DMS53 treated with DMSO at 0.1 percent for 48 hours (cell line): Measurements from ENCODE around the gene GABRQ.
"Not testable (repeated sequence)": the region's sequence is repeated elsewhere in the genome, so short reads cannot be mapped to it uniquely, and the experiment has no call there.

Experiments used
- DNase-seq: peaks from one replicate; lab custom pipeline; 2025; ENCODE audit not compliant: unreplicated experiment; lab: John Stamatoyannopoulos, UW

GABRQ gene

DNA sequence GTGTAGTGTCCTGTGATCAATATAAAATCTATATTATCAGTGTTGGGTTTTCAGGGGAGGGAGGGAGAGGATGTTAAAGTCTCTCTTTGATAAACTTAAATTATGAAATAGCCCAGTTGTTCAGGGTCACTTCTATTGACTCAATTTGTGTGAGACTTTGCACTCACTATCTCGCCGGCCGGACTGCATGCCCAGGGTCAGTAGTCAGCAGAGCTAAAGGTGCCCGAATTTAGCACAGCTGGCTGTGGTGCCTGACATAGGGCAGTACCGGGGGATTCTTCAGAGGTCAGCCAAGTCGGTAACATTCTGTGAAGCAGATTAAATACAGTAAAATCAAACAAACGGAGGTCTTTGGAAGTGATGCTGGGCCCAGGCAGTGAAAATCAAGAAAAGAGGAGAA is 19.2 kb downstream of the GABRQ start:
- DNase-seq: no peak

DNA sequence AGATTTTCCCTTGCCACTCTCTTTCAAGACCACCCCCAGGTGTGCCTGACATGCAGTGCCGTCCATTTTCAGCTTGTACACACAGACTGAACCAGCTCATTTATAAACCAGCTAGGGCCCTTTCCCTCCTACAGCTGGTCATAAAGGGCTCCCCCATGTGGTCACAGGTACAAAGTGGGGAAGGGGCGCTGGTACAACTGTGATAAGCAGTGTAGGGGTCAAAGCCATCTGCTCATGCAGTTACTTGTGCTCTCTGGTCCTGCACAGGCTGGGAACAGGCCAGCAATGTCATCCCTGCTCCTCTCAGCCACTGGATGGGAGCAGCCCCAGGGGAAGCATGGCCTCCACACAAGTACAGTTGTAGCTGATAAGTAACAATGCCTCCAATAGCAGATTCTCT is 20.6 kb downstream of the GABRQ start:
- DNase-seq: no peak

DNA sequence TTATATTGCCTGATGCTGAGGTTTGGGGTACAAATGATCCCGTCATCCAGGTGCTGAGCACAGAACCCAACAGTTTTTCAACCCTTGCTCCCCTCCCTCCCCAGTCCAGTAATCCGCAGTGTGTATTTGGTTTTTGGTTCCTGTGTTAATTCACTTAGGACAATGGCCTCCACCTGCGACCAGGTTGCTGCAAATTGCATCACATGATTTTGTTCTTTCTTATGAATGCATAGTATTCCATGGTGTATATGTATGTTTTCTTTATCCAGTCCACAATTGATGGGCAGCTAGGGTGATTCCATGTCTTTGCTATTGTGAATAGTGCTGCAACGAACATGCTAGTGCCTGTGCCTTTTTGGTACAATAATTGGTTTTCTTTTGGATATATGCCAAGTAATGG is 25.4 kb downstream of the GABRQ start:
- no peak for DNase-seq

DNA sequence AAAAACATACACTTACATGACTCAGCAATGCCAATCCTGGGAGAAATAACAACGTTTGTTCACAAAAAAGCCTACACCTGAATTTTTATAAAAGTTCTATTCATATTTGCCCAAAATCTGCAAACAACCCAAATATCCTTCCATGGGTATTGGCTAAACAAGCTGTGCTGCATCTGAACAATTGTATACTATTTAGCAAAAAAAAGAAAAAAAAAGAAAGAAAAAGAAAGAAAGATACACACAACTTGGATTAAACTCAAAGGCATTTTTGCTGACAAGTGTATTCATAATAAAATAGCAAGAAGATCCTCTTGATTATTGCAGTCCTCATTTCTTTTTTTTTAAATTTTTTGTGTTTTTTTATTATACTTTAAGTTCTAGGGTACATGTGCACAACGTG is 36.4 kb downstream of the GABRQ start:
- no peak for DNase-seq

DNA sequence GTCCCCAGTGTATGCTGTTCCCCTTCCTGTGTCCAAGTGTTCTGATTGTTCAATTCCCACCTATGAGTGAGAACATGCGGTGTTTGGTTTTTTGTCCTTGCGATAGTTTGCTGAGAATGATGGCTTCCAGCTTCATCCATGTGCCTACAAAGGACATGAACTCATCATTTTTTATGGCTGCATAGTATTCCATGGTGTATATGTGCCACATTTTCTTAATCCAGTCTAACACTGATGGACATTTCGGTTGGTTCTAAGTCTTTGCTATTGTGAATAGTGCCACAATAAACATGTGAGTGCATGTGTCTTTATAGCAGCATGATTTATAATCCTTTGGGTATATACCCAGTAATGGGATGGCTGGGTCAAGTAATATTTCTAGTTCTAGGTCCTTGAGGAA is 37.0 kb downstream of the GABRQ start:
- not testable (repeated sequence) for DNase-seq

DNA sequence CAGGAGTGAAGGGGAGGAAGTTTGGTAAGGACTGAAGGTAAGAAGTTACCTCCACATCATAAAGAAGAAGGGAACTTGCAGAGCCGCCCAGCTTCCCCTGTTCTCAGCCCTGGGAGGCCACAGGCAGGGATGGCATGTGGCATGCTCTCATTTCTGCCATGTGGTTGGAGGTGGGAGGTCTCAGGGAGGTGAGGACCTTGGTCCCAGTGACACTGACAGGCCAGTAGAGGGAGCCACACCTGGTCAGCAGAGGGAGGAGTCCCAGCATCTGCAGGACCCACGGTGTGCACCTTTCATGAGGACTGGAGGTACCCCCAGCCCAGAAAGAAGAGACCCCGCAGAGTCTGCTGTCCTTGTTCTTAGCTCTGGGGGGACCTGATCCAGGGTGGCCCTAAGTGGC is 43.3 kb downstream of the GABRQ start:
- DNase-seq: not testable (repeated sequence)

DNA sequence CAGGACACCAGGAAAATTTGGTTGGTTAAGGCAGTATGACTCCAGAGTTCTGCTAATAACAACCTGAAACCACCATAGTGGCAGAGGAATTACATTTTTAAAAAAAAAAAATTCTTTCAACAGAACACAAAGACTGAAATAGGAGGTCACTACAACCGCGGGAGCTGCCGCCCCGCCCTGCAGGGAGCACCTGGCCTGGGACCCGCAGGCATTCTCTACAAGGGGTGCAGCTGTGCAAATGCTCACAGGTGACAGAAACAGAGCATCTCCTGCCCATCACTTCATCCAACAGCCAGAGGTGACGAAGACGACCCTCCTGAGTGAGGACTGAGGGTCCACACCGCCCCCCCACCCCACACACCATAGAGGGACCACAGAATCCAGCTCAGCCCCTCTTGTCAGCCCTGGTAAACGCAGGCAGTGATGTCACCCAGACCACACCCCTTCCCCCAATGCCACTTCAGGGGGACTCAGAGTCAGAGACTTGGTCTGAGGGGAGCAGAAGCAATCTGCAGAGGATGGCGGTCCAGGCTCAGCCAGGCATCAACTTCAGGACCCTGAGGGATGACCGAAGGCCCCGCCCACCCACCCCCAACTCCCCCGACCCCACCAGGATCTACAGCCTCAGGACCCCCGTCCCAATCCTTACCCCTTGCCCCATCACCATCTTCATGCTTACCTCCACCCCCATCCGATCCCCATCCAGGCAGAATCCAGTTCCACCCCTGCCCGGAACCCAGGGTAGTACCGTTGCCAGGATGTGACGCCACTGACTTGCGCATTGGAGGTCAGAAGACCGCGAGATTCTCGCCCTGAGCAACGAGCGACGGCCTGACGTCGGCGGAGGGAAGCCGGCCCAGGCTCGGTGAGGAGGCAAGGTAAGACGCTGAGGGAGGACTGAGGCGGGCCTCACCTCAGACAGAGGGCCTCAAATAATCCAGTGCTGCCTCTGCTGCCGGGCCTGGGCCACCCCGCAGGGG is 60.5 kb downstream of the GABRQ start, which contains the start of gene MAGEA3:
MAGEA3 (plus strand) TSS at position 843 of the 980 bp plus-strand sequence. CDS start 2,039 bp downstream, outside the sequence.
- DNase-seq: not testable (repeated sequence)

DNA sequence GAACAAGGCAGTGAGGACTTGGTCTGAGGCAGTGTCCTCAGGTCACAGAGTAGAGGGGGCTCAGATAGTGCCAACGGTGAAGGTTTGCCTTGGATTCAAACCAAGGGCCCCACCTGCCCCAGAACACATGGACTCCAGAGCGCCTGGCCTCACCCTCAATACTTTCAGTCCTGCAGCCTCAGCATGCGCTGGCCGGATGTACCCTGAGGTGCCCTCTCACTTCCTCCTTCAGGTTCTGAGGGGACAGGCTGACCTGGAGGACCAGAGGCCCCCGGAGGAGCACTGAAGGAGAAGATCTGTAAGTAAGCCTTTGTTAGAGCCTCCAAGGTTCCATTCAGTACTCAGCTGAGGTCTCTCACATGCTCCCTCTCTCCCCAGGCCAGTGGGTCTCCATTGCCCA is 62.7 kb downstream of the GABRQ start:
- not testable (repeated sequence) for DNase-seq

DNA sequence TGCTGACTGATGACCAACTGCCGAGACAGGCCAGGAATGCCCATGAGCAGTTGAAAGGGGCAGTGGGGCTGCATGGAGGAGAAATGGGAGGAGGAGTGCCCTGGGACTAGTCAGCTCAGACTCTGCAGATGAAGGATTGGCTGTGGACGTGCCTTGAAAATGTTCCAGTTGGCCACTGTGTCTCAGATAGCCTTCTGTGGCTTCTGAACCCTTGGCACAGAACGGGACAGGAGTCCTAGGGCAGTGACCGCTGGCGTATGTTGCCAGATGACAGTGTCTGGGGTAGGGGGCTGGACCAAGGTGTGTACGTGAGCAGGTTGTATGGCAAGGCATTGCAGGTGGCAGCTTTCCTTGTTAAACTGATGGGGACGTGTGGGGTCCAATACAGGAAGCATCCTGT is 68.8 kb downstream of the GABRQ start:
- DNase-seq: not testable (repeated sequence)
